GM12878 (cell line): ENCODE measurements around the gene SVIP.

Source experiments
- ATF2 ChIP-seq: IDR thresholded peaks from 2 replicates; pipeline ENCODE4 v1.6.1; 2012; ENCODE audit warnings: low read length, inconsistent platforms
- BRCA1 ChIP-seq: IDR thresholded peaks from 2 replicates; pipeline ENCODE4 v1.6.1; 2011; ENCODE audit warnings: low read depth, low read length, improper control_type of control experiment
- CHD1 ChIP-seq: IDR thresholded peaks from 2 replicates; pipeline ENCODE4 v1.6.1; 2012; ENCODE audit warnings: low read depth, low read length, improper control_type of control experiment
- CHD2 ChIP-seq: IDR thresholded peaks from 2 replicates; pipeline ENCODE4 v1.6.1; 2011; ENCODE audit warnings: low read depth, low read length, improper control_type of control experiment, borderline replicate concordance
- CTCF ChIP-seq, 3 experiments: IDR thresholded peaks in 2 of 3; conservative IDR thresholded peaks in 1 of 3; 2 replicates each; pipeline ENCODE4 v1.5.1; 2011; ENCODE audit warnings: low read depth in 3 of 3, low read length in 3 of 3, mild to moderate bottlenecking in 3 of 3, control low read depth in 2 of 3, moderate library complexity in 2 of 3, inconsistent platforms in 1 of 3, mixed read lengths in 1 of 3; ENCODE audit not compliant: control insufficient read depth in 2 of 3, insufficient read depth in 1 of 3; ENCODE audit errors: extremely low read depth in 1 of 3
- EZH2 ChIP-seq: IDR thresholded peaks from 2 replicates; pipeline ENCODE4 v1.6.1; 2012; ENCODE audit warnings: low read depth, mild to moderate bottlenecking, control low read depth, inconsistent platforms, low read length, borderline replicate concordance; ENCODE audit not compliant: control insufficient read depth
- HDAC2 ChIP-seq: fragments of 200-600 bp; sonication (generic); IDR thresholded peaks from 2 replicates; pipeline ENCODE4 v1.6.1; 2017
- NR2C2 ChIP-seq: IDR thresholded peaks from 2 replicates; pipeline ENCODE4 v1.6.1; 2011; ENCODE audit warnings: borderline replicate concordance, low read depth; ENCODE audit not compliant: control insufficient read depth, insufficient read length
- PAX5 ChIP-seq: IDR thresholded peaks from 2 replicates; pipeline ENCODE4 v1.6.1; 2011; ENCODE audit warnings: low read depth, low read length, borderline replicate concordance
- RFX5 ChIP-seq: IDR thresholded peaks from 2 replicates; pipeline ENCODE4 v1.6.1; 2011; ENCODE audit warnings: low read depth, low read length, improper control_type of control experiment
- SMC3 ChIP-seq: IDR thresholded peaks from 2 replicates; pipeline ENCODE4 v1.6.1; 2011; ENCODE audit warnings: low read length, improper control_type of control experiment, borderline replicate concordance
- TCF7 ChIP-seq: IDR thresholded peaks from 2 replicates; pipeline ENCODE4 v1.6.1; 2014; ENCODE audit warnings: antibody characterized with exemption, borderline replicate concordance

- TF ChIP-seq CTCF (IDR thresholded peaks at IDR 0.05 in 2 of 3, conservative IDR thresholded peaks at IDR 0.05 in 1 of 3; ENCODE audit: control insufficient read depth in 2 of 3, extremely low read depth in 1 of 3, insufficient read depth in 1 of 3, low read depth in 3 of 3, low read length in 3 of 3) = no peak
- TF ChIP-seq PAX5 = no peak
- no peak for TF ChIP-seq CHD2
- no peak for TF ChIP-seq RFX5
- no peak for TF ChIP-seq ATF2
- no peak for TF ChIP-seq NR2C2
- TF ChIP-seq BRCA1 = no peak
- TF ChIP-seq TCF7 = no peak
- TF ChIP-seq SMC3 = no peak
- TF ChIP-seq CHD1 = no peak
- no peak for TF ChIP-seq EZH2
- TF ChIP-seq HDAC2 = no peak
Observed at GRCh38 chr11:22792497-22792896, 37.1 kb downstream of the SVIP start.
